Gastroesophageal sphincter (tissue), 3 donors: ENCODE data around the gene KRT83.

Source experiments
- EP300 ChIP-seq: sonication (generic); formaldehyde crosslinking; IDR thresholded peaks from one replicate; pipeline ENCODE4 v1.6.1; 2017; ENCODE audit warnings: antibody characterized with exemption, mild to moderate bottlenecking
- POLR2A ChIP-seq, 2 donors: fragments of 450-650 bp; IDR thresholded peaks; one replicate each; pipeline ENCODE4 v1.6.1; 2017; ENCODE audit warnings: antibody characterized with exemption in 2 of 2, mild to moderate bottlenecking in 2 of 2, moderate library complexity in 1 of 2
- POLR2AphosphoS5 ChIP-seq: sonication (generic); formaldehyde crosslinking; IDR thresholded peaks from one replicate; pipeline ENCODE4 v1.6.1; 2017; ENCODE audit warnings: antibody characterized with exemption
- TF ChIP-seq, protein P1 (sequence below), 4 experiments: fragments of 200-600 bp in 2 of 4; fragments of 450-650 bp in 2 of 4; sonication (generic) in 1 of 4; IDR thresholded peaks; one replicate each; pipeline ENCODE4 v1.5.1; 2017 to 2019; ENCODE audit warnings: antibody characterized with exemption in 4 of 4, mild to moderate bottlenecking in 2 of 4, moderate library complexity in 2 of 4

DNA sequence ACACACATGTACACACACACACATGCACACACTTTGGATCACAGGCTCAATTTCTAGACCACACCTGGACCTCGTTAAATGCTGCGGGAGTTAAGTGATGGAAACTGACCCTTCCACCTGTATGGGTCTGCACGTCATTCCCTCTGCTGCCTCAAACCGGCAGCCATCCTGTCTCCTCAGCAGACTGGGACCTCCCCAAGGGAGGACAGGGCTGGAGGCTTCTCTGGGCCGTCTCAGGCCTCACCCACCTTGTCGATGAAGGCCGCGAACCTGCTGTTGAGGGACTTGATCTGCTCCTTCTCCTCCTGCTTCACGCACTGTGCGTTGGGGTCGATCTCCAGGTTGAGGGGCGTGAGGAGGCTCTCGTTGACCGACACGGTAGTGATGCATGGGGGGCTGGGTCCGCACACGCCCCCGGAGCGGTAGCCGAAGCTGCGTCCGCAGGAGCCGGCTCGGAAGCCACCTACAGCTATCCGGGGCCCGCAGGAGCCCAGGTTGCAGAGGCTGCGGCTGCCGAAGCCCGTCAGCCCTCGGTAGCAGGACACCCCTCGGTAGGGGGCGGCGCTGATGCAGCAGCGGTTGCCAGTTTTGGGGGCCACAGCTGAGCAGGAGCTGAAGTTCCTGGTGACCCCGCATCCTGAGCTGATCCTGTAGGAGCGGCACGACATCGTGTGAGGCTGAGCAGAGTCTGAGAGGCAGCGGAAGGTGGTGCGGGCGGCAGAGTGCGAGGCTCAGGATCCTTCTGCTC, 45.7 kb upstream of the KRT83 start, which contains the start of gene KRT85:
- TF ChIP-seq POLR2A (IDR thresholded peaks at IDR 0.05) (no peak), POLR2AphosphoS5 (no peak), EP300 (no peak)
- TF ChIP-seq, protein P1, sequence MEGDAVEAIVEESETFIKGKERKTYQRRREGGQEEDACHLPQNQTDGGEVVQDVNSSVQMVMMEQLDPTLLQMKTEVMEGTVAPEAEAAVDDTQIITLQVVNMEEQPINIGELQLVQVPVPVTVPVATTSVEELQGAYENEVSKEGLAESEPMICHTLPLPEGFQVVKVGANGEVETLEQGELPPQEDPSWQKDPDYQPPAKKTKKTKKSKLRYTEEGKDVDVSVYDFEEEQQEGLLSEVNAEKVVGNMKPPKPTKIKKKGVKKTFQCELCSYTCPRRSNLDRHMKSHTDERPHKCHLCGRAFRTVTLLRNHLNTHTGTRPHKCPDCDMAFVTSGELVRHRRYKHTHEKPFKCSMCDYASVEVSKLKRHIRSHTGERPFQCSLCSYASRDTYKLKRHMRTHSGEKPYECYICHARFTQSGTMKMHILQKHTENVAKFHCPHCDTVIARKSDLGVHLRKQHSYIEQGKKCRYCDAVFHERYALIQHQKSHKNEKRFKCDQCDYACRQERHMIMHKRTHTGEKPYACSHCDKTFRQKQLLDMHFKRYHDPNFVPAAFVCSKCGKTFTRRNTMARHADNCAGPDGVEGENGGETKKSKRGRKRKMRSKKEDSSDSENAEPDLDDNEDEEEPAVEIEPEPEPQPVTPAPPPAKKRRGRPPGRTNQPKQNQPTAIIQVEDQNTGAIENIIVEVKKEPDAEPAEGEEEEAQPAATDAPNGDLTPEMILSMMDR (IDR thresholded peaks at IDR 0.05) = no peak
